GM18517 (cell line): ENCODE measurements around the gene PLP1.
"Not testable (repeated sequence)": the region's sequence is repeated elsewhere in the genome, so short reads cannot be mapped to it uniquely, and the experiment has no call there.

ENCODE experiments used
- ATAC-seq: cut with Tn5 transposase; IDR thresholded peaks from one replicate; pipeline ENCODE4 v1.9.1; 2021; ENCODE audit warnings: mild to moderate bottlenecking, moderate library complexity; ENCODE audit not compliant: unreplicated experiment

The PLP1 gene, protein sequence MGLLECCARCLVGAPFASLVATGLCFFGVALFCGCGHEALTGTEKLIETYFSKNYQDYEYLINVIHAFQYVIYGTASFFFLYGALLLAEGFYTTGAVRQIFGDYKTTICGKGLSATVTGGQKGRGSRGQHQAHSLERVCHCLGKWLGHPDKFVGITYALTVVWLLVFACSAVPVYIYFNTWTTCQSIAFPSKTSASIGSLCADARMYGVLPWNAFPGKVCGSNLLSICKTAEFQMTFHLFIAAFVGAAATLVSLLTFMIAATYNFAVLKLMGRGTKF

GRCh38 chrX:103776546-103776945, at the start of gene PLP1:
TSS of gene PLP1 (plus strand) at chrX:103776840. CDS start at chrX:103776996, 156 bp downstream.
- no peak for ATAC-seq

- ATAC-seq = no peak
These were observed 49.5 kb upstream of the PLP1 start for GRCh38 chrX:103727115-103727514.

- ATAC-seq = no peak
These were observed 47.6 kb upstream of the PLP1 start for GRCh38 chrX:103729015-103729414.

GRCh38 chrX:103730147-103730795, 46.4 kb upstream of the PLP1 start:
- ATAC-seq = no peak

- no peak for ATAC-seq
These were observed 45.7 kb upstream of the PLP1 start for GRCh38 chrX:103730796-103731493.

DNA sequence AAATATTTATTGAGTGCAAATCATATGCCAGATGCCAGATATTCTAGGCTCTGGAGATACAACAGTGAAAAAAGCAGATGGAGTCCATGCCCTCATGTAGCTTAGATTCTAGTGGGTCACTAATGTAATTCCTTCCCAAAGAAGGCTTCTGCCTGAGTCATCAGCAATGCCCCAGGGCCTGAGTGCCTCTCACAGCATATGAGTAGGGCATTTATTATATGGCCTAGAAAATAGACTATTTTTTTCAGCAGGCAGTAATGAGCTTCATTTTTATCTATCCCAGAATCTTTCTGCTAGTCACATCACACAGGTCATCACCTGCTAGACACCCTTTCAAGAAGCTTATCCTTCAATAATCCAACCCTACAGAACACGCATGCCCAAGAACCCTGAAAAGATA, 43.6 kb upstream of the PLP1 start:
- no peak for ATAC-seq

- ATAC-seq = no peak
These were observed 42.4 kb upstream of the PLP1 start for GRCh38 chrX:103734125-103734760.

DNA sequence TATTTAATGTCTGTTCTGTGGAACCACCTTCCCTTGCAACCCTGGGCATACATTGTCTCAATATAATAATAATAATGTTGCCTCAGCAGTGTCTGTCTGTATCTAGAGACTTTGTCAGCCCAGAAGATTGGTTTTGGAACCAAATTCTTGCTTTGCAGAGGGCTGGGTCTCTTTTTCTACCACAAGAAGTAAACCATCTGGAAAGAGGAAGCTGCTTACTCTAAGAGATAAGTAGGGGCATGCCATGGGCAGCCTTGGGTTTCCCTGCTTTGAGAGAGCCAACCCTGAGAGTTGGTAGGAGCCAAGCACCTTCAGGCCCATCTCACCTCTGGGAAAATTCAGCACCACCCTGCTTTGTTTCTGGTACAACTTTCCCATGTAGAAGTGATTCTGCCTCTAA, 38.9 kb upstream of the PLP1 start:
- no peak for ATAC-seq

DNA sequence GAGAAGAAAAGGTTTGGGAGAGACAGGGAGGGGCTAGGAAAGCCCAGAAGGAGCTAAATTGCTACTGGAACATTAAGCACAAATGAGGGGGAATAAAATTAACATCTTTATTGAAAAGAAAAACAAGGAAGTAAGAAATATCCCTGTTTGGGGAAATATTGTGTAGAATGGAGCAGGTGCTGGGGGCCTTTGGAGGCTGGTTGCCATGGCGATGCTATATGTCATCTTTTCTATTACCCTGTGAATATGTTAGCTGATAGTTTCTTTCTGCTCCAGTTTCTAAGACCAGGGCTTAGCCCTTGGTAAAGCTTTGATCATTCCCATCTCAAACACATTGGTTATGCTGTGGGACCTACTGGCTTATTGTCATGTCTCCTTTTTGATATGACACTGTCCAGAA, 37.2 kb upstream of the PLP1 start:
- ATAC-seq = no peak

DNA sequence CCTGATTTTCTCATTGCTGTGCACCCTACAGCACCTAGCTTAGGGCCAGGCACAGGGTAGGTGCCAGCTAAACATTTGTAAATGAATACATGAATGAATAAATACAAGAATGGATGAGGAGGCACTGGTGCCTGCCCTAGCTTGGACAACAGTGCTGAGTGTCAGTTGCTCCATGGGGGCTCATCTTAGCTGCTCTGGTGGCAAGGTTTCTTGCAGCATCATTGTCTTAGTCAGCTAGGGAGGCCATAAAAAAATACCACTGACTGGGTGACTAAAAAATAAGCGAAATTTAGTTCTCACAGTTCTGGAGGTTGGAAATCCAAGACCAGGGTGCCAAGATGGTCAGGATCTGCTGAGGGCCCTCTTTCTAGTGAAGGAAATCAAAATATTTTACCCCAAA, 34.8 kb upstream of the PLP1 start:
- ATAC-seq = no peak

- no peak for ATAC-seq
These were observed 34.3 kb upstream of the PLP1 start for GRCh38 chrX:103742339-103742738.

GRCh38 chrX:103747163-103747562, 29.5 kb upstream of the PLP1 start:
- no peak for ATAC-seq

DNA sequence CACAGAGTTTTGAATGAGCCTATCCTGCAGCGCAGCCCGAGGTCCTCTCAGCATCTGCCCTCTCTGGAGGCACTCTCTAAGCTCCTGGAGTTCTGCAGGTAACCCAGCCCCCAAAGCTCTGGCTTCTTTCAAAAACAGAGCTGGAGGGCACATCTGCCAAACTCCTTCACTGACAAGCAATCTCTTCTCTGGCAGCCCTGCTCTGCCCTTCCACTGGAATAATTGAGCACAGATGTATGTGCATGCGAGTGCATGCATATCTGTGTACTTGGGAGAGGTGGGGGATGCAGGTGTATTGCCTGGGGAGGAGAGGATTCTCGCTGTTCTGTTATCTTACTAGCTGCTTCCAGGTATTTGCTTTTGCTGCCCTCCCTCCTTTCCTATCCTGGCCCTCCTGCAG, 22.2 kb upstream of the PLP1 start:
- no peak for ATAC-seq

DNA sequence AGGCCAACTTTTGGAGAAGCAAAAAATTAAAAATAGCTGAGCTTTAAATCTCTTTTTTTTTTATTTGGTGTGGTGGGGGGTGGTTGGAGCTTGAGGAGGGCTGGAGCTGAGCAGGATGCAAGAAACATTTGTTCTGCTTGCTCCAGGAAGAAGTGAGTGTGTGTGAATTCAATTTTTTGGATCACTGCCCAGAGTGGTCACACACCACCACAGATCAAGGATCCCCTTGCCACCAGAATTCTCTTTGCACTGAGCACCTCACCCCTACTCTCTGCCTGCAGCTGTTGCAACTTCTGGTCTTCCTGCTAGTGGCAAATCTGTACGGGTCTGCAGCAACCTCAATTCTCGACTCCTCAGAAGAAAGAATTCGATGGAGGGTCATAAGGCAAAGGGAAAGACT, 19.9 kb upstream of the PLP1 start:
- no peak for ATAC-seq

GRCh38 chrX:103758555-103758954, 18.1 kb upstream of the PLP1 start:
- ATAC-seq = no peak

GRCh38 chrX:103763541-103763940, 13.1 kb upstream of the PLP1 start:
- not testable (repeated sequence) for ATAC-seq

DNA sequence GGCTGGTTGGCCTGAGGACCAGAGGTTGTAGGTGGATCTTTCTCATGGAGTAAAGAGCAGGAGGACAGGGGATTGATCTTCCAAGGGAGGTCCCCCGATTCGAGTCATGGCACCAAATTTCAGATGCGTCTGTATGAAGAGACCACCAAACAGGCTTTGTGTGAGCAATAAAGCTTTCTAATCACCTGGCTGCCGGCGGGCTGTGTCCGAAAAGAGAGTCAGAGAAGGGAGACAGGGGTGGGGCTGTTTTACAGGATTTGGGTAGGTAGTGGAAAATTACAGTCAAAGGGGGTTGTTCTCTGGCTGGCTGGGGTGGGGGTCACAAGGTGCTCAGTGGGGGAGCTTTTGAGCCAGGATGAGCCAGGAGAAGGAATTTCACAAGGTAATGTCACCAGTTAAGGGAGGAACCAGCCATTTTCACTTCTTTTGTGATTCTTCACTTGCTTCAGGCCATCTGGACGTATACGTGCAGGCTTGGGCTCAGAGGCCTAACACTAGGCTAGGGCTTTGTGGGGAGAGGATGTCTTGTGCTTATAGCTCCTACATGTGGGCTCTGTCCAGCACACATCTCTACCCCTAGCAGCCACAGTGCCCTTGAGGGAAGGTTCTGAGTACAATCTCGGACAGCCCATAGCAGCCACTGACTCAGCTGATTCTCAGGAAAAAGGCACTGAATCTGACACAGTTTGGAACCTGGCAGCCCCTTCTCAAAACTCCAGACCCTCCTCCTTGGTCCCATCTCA, 9.7 kb upstream of the PLP1 start:
- ATAC-seq = not testable (repeated sequence)

- no peak for ATAC-seq
These were observed 3.2 kb upstream of the PLP1 start for GRCh38 chrX:103773445-103773844.

- ATAC-seq = no peak
These were observed 2.5 kb upstream of the PLP1 start for GRCh38 chrX:103774070-103774642.

DNA sequence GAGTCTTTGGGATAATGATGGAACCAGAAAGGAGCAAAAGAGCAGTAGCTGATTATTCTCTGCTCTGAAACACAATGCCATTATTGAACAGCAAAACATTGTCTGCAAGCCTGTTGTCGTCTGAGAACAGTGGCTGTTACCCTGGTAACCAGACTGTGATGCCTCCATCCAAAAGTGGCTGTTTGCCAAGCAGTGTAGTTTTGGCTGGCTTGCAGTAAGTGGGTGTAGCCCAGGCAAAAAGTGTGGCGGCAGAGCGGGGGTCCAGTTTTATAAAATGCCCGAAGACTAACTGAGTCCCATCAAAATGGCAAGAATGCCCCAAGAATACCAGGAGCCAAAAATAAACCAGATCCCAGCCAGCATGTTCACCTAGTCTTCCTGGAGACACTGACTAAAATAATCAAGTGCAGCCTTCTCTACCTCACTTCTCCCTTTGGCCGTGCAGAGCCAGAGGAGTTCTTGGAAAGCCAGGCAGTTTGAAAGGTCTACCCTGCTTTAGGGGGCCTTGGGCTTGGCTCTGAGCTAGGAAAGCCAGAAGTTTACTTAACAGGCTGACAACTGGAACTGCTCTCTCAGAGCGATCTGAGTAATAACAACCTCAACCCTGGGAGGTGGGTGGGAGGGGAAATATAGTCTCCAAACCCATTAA, 2.6 kb downstream of the PLP1 start:
- no peak for ATAC-seq
